HCT116 (cell line): ENCODE data around the gene PPM1A. TPM values are rescaled to one million over a fixed set of nuclear protein-coding genes. Genes with fewer than 3 reads are reported as not detected.

Source experiments
- ATAC-seq: fragments of 200-7000 bp; cut with Tn5 transposase; 2 replicates; pipeline ENCODE4 v1.9.1; 2020; ENCODE audit warnings: mild to moderate bottlenecking, moderate library complexity
- BruUV-seq: library from RNA; stranded (reverse); fragments of 400-500 nt; replicated peaks from 2 replicates; lab custom pipeline; 2021; lab: Mats Ljungman, UMichigan
- CTCF ChIA-PET: fragments of 300-600 bp; sonication (Branson Sonifier 250); formaldehyde crosslinking; loops from one replicate; lab custom pipeline; 2021; ENCODE audit warnings: antibody characterized with exemption; lab: Charles Lee
- POLR2A ChIA-PET: fragments of 300-600, 350-600 bp; sonication (Branson Sonifier 250); formaldehyde crosslinking; loops from one replicate; lab custom pipeline; 2021; ENCODE audit warnings: antibody characterized with exemption; lab: Charles Lee
- RAD21 ChIA-PET, 2 experiments: fragments of 300-600 bp; sonication (Branson Sonifier 250); formaldehyde crosslinking; loops; one replicate each; lab custom pipeline; 2023; ENCODE audit warnings: low total read pairs in 2 of 2; ENCODE audit not compliant: uncharacterized antibody in 2 of 2, unreplicated experiment in 2 of 2, low non-redundant PET in 1 of 2; lab: Charles Lee
- DNase-seq: peaks from one replicate; pipeline ENCODE4 v3.0.0-alpha.2; 2010; ENCODE audit warnings: low read depth, low spot score
- H2AFZ ChIP-seq: fragments of 200-600 bp; shearing (Covaris generic), sonication (generic); 2 replicates; pipeline ENCODE4 v1.6.1; 2017; ENCODE audit warnings: low read depth, mixed run types, mixed read lengths, antibody characterized with exemption, low read length; ENCODE audit not compliant: poor library complexity, severe bottlenecking
- H3K27ac ChIP-seq: 2 replicates; pipeline ENCODE4 v1.5.1; 2012; ENCODE audit warnings: low read depth, low read length
- H3K27me3 ChIP-seq: fragments of 200-600 bp; sonication (generic); 2 replicates; pipeline ENCODE4 v1.6.1; 2016; ENCODE audit warnings: mixed run types, low read length, mixed read lengths; ENCODE audit not compliant: insufficient read depth
- H3K36me3 ChIP-seq, 2 experiments: fragments of 200-500 bp in 1 of 2; fragments of 200-600 bp in 1 of 2; sonication (Bioruptor generic) in 1 of 2; sonication (generic) in 1 of 2; 2 replicates each; pipeline versions ENCODE4 v1.5.1 to v1.6.1; 2014 to 2016; ENCODE audit warnings: low read length in 2 of 2, inconsistent platforms in 1 of 2, mixed read lengths in 1 of 2, mixed run types in 1 of 2; ENCODE audit not compliant: insufficient read depth in 2 of 2, control insufficient read depth in 1 of 2
- H3K4me1 ChIP-seq, 2 experiments: fragments of 200-600 bp in 1 of 2; sonication (generic) in 1 of 2; 2 replicates each; pipeline versions ENCODE4 v1.5.1 to v1.6.1; 2012 to 2017; ENCODE audit warnings: low read length in 2 of 2, inconsistent platforms in 1 of 2, mild to moderate bottlenecking in 1 of 2, mixed read lengths in 1 of 2, mixed run types in 1 of 2, moderate library complexity in 1 of 2; ENCODE audit not compliant: insufficient read depth in 2 of 2, control insufficient read depth in 1 of 2
- H3K4me2 ChIP-seq: fragments of 200-600 bp; sonication (generic); 2 replicates; pipeline ENCODE4 v1.6.1; 2017; ENCODE audit warnings: mixed run types, low read length, mixed read lengths
- H3K4me3 ChIP-seq, 2 experiments: fragments of 200-600 bp in 1 of 2; sonication (generic) in 1 of 2; replicated peaks in 1 of 2; 2 replicates each; pipeline ENCODE4 v1.5.1; 2011 to 2016; ENCODE audit warnings: low read length in 2 of 2, control low read depth in 1 of 2, low read depth in 1 of 2, mild to moderate bottlenecking in 1 of 2, mixed read lengths in 1 of 2, mixed run types in 1 of 2
- H3K79me2 ChIP-seq: fragments of 200-600 bp; sonication (generic); 2 replicates; pipeline ENCODE4 v1.6.1; 2017; ENCODE audit warnings: mild to moderate bottlenecking, mixed run types, low read length, moderate library complexity, mixed read lengths; ENCODE audit not compliant: insufficient read depth
- H3K9ac ChIP-seq: fragments of 200-600 bp; sonication (generic); 2 replicates; pipeline ENCODE4 v1.6.1; 2016; ENCODE audit warnings: low read length, mixed read lengths
- H3K9me2 ChIP-seq: fragments of 200-600 bp; sonication (generic), shearing (Covaris generic); 2 replicates; pipeline ENCODE4 v1.6.1; 2017; ENCODE audit warnings: mixed run types, mild to moderate bottlenecking, moderate library complexity; ENCODE audit not compliant: insufficient read depth
- H3K9me3 ChIP-seq, 2 experiments: fragments of 200-500 bp in 1 of 2; fragments of 200-600 bp in 1 of 2; sonication (Bioruptor generic) in 1 of 2; sonication (generic) in 1 of 2; 2 replicates each; pipeline ENCODE4 v1.6.1; 2014 to 2017; ENCODE audit warnings: low read length in 2 of 2, mixed read lengths in 2 of 2, inconsistent platforms in 1 of 2, low read depth in 1 of 2, mild to moderate bottlenecking in 1 of 2, mixed run types in 1 of 2, moderate library complexity in 1 of 2; ENCODE audit not compliant: control insufficient read depth in 1 of 2, insufficient read depth in 1 of 2
- H4K20me1 ChIP-seq: fragments of 200-600 bp; sonication (generic), shearing (Covaris generic); 2 replicates; pipeline ENCODE4 v1.6.1; 2017; ENCODE audit warnings: mixed run types, mild to moderate bottlenecking, moderate library complexity; ENCODE audit not compliant: insufficient read depth
- ATF3 ChIP-seq: IDR thresholded peaks from 2 replicates; pipeline ENCODE4 v1.6.1; 2012
- CBX3 ChIP-seq: IDR thresholded peaks from 2 replicates; pipeline ENCODE4 v1.6.1; 2012; ENCODE audit warnings: low read depth
- CEBPB ChIP-seq: IDR thresholded peaks from 2 replicates; pipeline ENCODE4 v1.6.1; 2012; ENCODE audit warnings: low read depth
- CTCF ChIP-seq, 3 experiments: fragments of 200-600 bp in 1 of 3; sonication (generic) in 1 of 3; IDR thresholded peaks in 2 of 3; conservative IDR thresholded peaks in 1 of 3; 2 replicates each; pipeline ENCODE4 v1.5.1; 2012 to 2017; ENCODE audit warnings: low read depth in 2 of 3, low read length in 2 of 3, antibody characterized with exemption in 1 of 3, borderline replicate concordance in 1 of 3, control low read depth in 1 of 3, mild to moderate bottlenecking in 1 of 3, mixed read lengths in 1 of 3, mixed run types in 1 of 3, moderate library complexity in 1 of 3; ENCODE audit not compliant: insufficient read depth in 1 of 3
- EGR1 ChIP-seq: IDR thresholded peaks from 2 replicates; pipeline ENCODE4 v1.6.1; 2012; ENCODE audit warnings: low read depth
- EZH2phosphoT487 ChIP-seq: fragments of 200-600 bp; IDR thresholded peaks from 2 replicates; pipeline ENCODE4 v1.6.1; 2018; ENCODE audit warnings: antibody characterized with exemption, borderline replicate concordance
- FOSL1 ChIP-seq: IDR thresholded peaks from 2 replicates; pipeline ENCODE4 v1.6.1; 2012; ENCODE audit warnings: low read depth
- JUND ChIP-seq: IDR thresholded peaks from 2 replicates; pipeline ENCODE4 v1.6.1; 2012
- MAX ChIP-seq: IDR thresholded peaks from 2 replicates; pipeline ENCODE4 v1.6.1; 2012
- POLR2AphosphoS5 ChIP-seq: IDR thresholded peaks from 2 replicates; pipeline ENCODE4 v1.6.1; 2011; ENCODE audit warnings: mild to moderate bottlenecking, low read depth, low read length, moderate library complexity
- SIN3A ChIP-seq: IDR thresholded peaks from 2 replicates; pipeline ENCODE4 v1.6.1; 2012; ENCODE audit warnings: low read depth
- SP1 ChIP-seq: IDR thresholded peaks from 2 replicates; pipeline ENCODE4 v1.6.1; 2012; ENCODE audit warnings: low read depth
- SRF ChIP-seq: IDR thresholded peaks from 2 replicates; pipeline ENCODE4 v1.6.1; 2012; ENCODE audit warnings: low read depth
- TCF7L2 ChIP-seq: IDR thresholded peaks from 2 replicates; pipeline ENCODE4 v1.7.0; 2011; ENCODE audit warnings: borderline replicate concordance, inconsistent platforms; ENCODE audit not compliant: insufficient read depth, insufficient read length; ENCODE audit errors: extremely low read depth
- YY1 ChIP-seq: IDR thresholded peaks from 2 replicates; pipeline ENCODE4 v1.6.1; 2011; ENCODE audit warnings: low read length, low read depth, moderate library complexity, mild to moderate bottlenecking; ENCODE audit not compliant: insufficient replicate concordance; ENCODE audit errors: extremely low read depth
- ZBTB33 ChIP-seq: IDR thresholded peaks from 2 replicates; pipeline ENCODE4 v1.6.1; 2011; ENCODE audit warnings: mild to moderate bottlenecking, low read length, moderate library complexity; ENCODE audit not compliant: insufficient replicate concordance; ENCODE audit errors: extremely low read depth
- intact Hi-C: fragments of 100-400 bp; cut with micrococcal nuclease; formaldehyde crosslinking; loops from 2 replicates; pipeline ENCODE4 v1.10.0; 2022
- total RNA-seq: library from RNA; stranded (reverse); gene quantifications from one replicate; pipeline ENCODE4 v1.2.1, GENCODE V29; 2021; ENCODE audit not compliant: unreplicated experiment

The PPM1A gene
- total RNA-seq, 1 experiment from 2014 or later: 32.8 TPM

GRCh38 chr14:60229614-60230013, 19.4 kb upstream of the PPM1A start (continued):
- TF ChIP-seq ATF3: no peak

GRCh38 chr14:60232185-60232584, 16.8 kb upstream of the PPM1A start:
- no TSS peak for BruUV-seq
- RAD21 ChIA-PET: no interaction called here

GRCh38 chr14:60233251-60233650, 15.8 kb upstream of the PPM1A start:
- Histone ChIP-seq H3K27ac (no peak overlapping the region), H3K9me3 (no peaks in the 10 kb centered on the region), H3K9me2 (no peaks in the 10 kb centered on the region), H3K4me3 (no peak overlapping the region), H3K36me3 (no peaks in the 10 kb centered on the region), H3K4me1 (no peaks in the 10 kb centered on the region), H4K20me1 (no peaks in the 10 kb centered on the region), H2AFZ (no peak overlapping the region), H3K4me2 (no peak overlapping the region), H3K9ac (no peak overlapping the region), H3K27me3 (no peaks in the 10 kb centered on the region), H3K79me2 (no peaks in the 10 kb centered on the region)
- RAD21 ChIA-PET: no interaction called here
- DNase-seq: no peak
- BruUV-seq: no TSS peak
- POLR2A ChIA-PET: interaction anchor here (1.2 kb wide), 1 partner anchor 14 kb away, joined by 5 read pairs; no protein-coding TSS in a partner anchor
- peak; percentile 57 for ATAC-seq
- CTCF ChIA-PET: no interaction called here
- intact Hi-C loops: no loop called here
- TF ChIP-seq CTCF (IDR thresholded peaks at IDR 0.05 in 2 of 3, conservative IDR thresholded peaks at IDR 0.05 in 1 of 3; ENCODE audit: borderline replicate concordance in 1 of 3, insufficient read depth in 1 of 3, low read depth in 2 of 3, low read length in 2 of 3) (no peak), MAX (no peak), ZBTB33 (no peak), SP1 (no peak), CEBPB (no peak), EGR1 (no peak), CBX3 (no peak), SIN3A (no peak), TCF7L2 (no peak), JUND (no peak), YY1 (no peak), EZH2phosphoT487 (no peak), FOSL1 (no peak), ATF3 (no peak)

More at GRCh38 chr14:60232185-60232584, 16.8 kb upstream of the PPM1A start:
- Histone ChIP-seq H3K9me3 (no peaks in the 10 kb centered on the region), H3K4me1 (no peaks in the 10 kb centered on the region), H3K27me3 (no peaks in the 10 kb centered on the region), H3K4me2 (no peak overlapping the region), H3K4me3 (no peak overlapping the region), H3K79me2 (no peaks in the 10 kb centered on the region), H4K20me1 (no peaks in the 10 kb centered on the region), H3K36me3 (no peaks in the 10 kb centered on the region), H3K9ac (no peak overlapping the region), H3K9me2 (no peaks in the 10 kb centered on the region), H2AFZ (no peak overlapping the region), H3K27ac (no peak overlapping the region)
- CTCF ChIA-PET: no interaction called here
- TF ChIP-seq POLR2AphosphoS5 (no peak), JUND (no peak), SRF (no peak)
- no peak for ATAC-seq
- intact Hi-C loops: no loop called here
- no peak for DNase-seq
- POLR2A ChIA-PET: no interaction called here
